AG09309 (cell line): ENCODE results near the gene ZFTA.

Source experiments
- DNase-seq: peaks from one replicate; pipeline ENCODE4 v3.0.0-alpha.2; 2010; ENCODE audit warnings: low read depth
- H3K4me3 ChIP-seq: 2 replicates; pipeline ENCODE4 v1.5.1; 2011; ENCODE audit warnings: mild to moderate bottlenecking, low read depth, low read length, moderate library complexity; ENCODE audit not compliant: control insufficient read depth
- CTCF ChIP-seq: IDR thresholded peaks from 2 replicates; pipeline ENCODE4 v1.5.1; 2011; ENCODE audit warnings: mild to moderate bottlenecking, low read depth, low read length, inconsistent platforms; ENCODE audit not compliant: insufficient read depth, control insufficient read depth; ENCODE audit errors: missing control alignments

The ZFTA gene

GRCh38 chr11:63736864-63737263 lies 31.7 kb downstream of the ZFTA start:
- no peak for TF ChIP-seq CTCF
- DNase-seq, result no peak
- no peak overlapping the region for H3K4me3 ChIP-seq

- no peak for TF ChIP-seq CTCF
- no peak for DNase-seq
- H3K4me3 ChIP-seq, result no peak overlapping the region
Measured at GRCh38 chr11:63729326-63729725, 39.2 kb downstream of the ZFTA start.

GRCh38 chr11:63720611-63721010 lies 48.0 kb downstream of the ZFTA start:
- no peak overlapping the region for H3K4me3 ChIP-seq
- DNase-seq, result no peak
- TF ChIP-seq CTCF, result no peak

GRCh38 chr11:63719987-63720386 lies 48.6 kb downstream of the ZFTA start:
- no peak for DNase-seq

GRCh38 chr11:63719001-63719400 lies 49.6 kb downstream of the ZFTA start:
- TF ChIP-seq CTCF, result no peak
- no peak for DNase-seq
- no peak overlapping the region for H3K4me3 ChIP-seq

More at GRCh38 chr11:63719987-63720386, 48.6 kb downstream of the ZFTA start:
- no peak overlapping the region for H3K4me3 ChIP-seq
- no peak for TF ChIP-seq CTCF
